BJ (cell line): ENCODE measurements around the gene TBL2. TPM values are rescaled to one million over a fixed set of nuclear protein-coding genes. Genes with fewer than 3 reads are reported as not detected.

Experiments used
- CTCF ChIA-PET: fragments of 350-600 bp; formaldehyde crosslinking; extraction: SDS; loops from one replicate; lab custom pipeline; 2021; ENCODE audit warnings: antibody characterized with exemption, inconsistent platforms; lab: Yijun Ruan, JAX
- POLR2A ChIA-PET: fragments of 300-600 bp; sonication (Branson Sonifier 250); formaldehyde crosslinking; extraction: SDS; loops from one replicate; lab custom pipeline; 2021; ENCODE audit warnings: antibody characterized with exemption; lab: Charles Lee
- DNase-seq: peaks from one replicate; pipeline ENCODE4 v3.0.0-alpha.2; 2011; ENCODE audit warnings: low read depth
- H3K27me3 ChIP-seq: 2 replicates; pipeline ENCODE4 v1.6.0; 2011; ENCODE audit warnings: low read length; ENCODE audit not compliant: control insufficient read depth, insufficient read depth
- H3K36me3 ChIP-seq: 2 replicates; pipeline ENCODE4 v1.5.1; 2011; ENCODE audit warnings: low read length; ENCODE audit not compliant: control insufficient read depth, insufficient read depth
- H3K4me3 ChIP-seq: 2 replicates; pipeline ENCODE4 v1.5.1; 2011; ENCODE audit warnings: low read depth, mild to moderate bottlenecking, control low read depth, low read length
- polyA minus RNA-seq: library from RNA; depleted of rRNA, polyadenylated mRNA; stranded (reverse); fragments of >200 nt; gene quantifications from 2 replicates; pipeline ENCODE4 v1.2.3, GENCODE V29; 2011; rRNA and poly(A)+ RNA removed
- polyA plus RNA-seq: library from polyadenylated mRNA; depleted of rRNA; stranded (reverse); fragments of >200 nt; gene quantifications from 2 replicates; pipeline ENCODE4 v1.2.3, GENCODE V29; 2011; rRNA removed
- TF ChIP-seq, protein P1 (sequence below): IDR thresholded peaks from 2 replicates; pipeline ENCODE4 v1.5.1; 2011; ENCODE audit warnings: low read depth, mild to moderate bottlenecking, control low read depth, inconsistent platforms, low read length, moderate library complexity; ENCODE audit not compliant: insufficient read depth

Gene TBL2
- 40.6 and 63.7 TPM in 2 replicates for polyA plus RNA-seq
- 75.3 and 123 TPM in 2 replicates for polyA minus RNA-seq

GRCh38 chr7:73578342-73579128 lies at the start of gene TBL2:
TSS of gene TBL2 (minus strand) at chr7:73578579. CDS start at chr7:73578549, 30 bp downstream.
- no peaks in the 10 kb centered on the region for H3K27me3 ChIP-seq
- TF ChIP-seq, protein P1, sequence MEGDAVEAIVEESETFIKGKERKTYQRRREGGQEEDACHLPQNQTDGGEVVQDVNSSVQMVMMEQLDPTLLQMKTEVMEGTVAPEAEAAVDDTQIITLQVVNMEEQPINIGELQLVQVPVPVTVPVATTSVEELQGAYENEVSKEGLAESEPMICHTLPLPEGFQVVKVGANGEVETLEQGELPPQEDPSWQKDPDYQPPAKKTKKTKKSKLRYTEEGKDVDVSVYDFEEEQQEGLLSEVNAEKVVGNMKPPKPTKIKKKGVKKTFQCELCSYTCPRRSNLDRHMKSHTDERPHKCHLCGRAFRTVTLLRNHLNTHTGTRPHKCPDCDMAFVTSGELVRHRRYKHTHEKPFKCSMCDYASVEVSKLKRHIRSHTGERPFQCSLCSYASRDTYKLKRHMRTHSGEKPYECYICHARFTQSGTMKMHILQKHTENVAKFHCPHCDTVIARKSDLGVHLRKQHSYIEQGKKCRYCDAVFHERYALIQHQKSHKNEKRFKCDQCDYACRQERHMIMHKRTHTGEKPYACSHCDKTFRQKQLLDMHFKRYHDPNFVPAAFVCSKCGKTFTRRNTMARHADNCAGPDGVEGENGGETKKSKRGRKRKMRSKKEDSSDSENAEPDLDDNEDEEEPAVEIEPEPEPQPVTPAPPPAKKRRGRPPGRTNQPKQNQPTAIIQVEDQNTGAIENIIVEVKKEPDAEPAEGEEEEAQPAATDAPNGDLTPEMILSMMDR: peak; percentile 38; the same call in 1 of the 2 replicates
- H3K4me3 ChIP-seq: peak within 1 kb of the TSS; percentile 90
- DNase-seq: peak; percentile 88
- POLR2A ChIA-PET: interaction anchor here (1.0 kb wide), 1 partner anchor 18 kb away, joined by 12 read pairs; no protein-coding TSS in a partner anchor
- peaks cover 8% of the 10 kb centered on the region for H3K36me3 ChIP-seq
- CTCF ChIA-PET: interaction anchor here (0.8 to 1.9 kb wide), 4 partner anchors 28 to 147 kb away, joined by 3 to 5 read pairs (median 3); no protein-coding TSS in a partner anchor

DNA sequence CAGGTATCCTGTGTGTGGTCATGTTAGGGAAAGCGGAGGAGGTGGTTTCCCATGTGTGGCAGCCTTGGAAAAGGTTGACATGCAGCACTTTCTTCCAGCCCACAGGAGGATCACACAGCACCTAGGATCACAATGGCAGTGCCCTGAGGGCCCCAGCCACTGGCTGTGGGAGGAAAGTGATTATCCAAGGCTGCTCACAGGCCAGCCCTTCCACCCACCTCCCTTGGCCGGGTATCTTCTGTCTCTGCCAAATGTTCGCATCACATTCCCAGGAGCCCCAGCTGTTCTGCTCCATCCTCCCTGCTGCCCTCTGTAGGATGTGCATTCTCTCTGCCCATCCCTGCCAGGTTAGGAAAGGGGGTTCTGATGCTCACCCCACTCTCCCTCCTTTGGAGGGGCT lies 48.4 kb upstream of the TBL2 start:
- POLR2A ChIA-PET: no interaction called here
- no peak for DNase-seq
- TF ChIP-seq, protein P1: peak; percentile 28
- Histone ChIP-seq H3K4me3 (no peak overlapping the region), H3K36me3 (no peaks in the 10 kb centered on the region), H3K27me3 (peaks cover 39% of the 10 kb centered on the region)
- CTCF ChIA-PET: interaction anchor here (1.1 to 2.1 kb wide), 2 partner anchors 20 to 99 kb away, joined by 3 to 11 read pairs; no protein-coding TSS in a partner anchor

- no peak for DNase-seq
- TF ChIP-seq, protein P1: no peak
- Histone ChIP-seq H3K4me3 (no peak overlapping the region), H3K27me3 (peaks cover 39% of the 10 kb centered on the region), H3K36me3 (no peaks in the 10 kb centered on the region)
- POLR2A ChIA-PET: no interaction called here
- CTCF ChIA-PET: interaction anchor here (1.0 to 1.4 kb wide), 3 partner anchors 9 to 100 kb away, joined by 3 to 7 read pairs (median 3); no protein-coding TSS in a partner anchor
Measured at GRCh38 chr7:73625276-73625675, 46.9 kb upstream of the TBL2 start.

DNA sequence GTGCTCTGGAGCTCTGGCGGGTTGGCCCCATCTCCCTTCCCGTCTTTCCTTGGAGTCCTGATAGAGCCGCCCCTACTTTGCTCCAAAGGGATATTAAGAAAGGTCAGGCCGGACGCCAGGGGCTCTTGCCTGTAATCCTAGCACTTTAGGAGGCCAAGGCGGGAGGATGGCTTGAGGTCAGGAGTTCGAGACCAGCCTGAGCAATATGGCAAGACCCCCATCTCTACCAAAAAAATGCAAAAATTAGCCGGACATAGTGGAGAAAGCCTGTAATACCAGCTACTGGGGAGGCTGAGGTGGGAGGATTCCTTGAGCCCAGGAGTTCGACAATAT lies 46.3 kb upstream of the TBL2 start:
- ChIA-PET POLR2A (no interaction called here), CTCF (interaction anchor here (1.0 to 1.4 kb wide), 3 partner anchors 9 to 100 kb away, joined by 3 to 7 read pairs (median 3); partner anchors contain the start of gene VPS37D)
- DNase-seq: no peak
- Histone ChIP-seq H3K4me3 (no peak overlapping the region), H3K27me3 (peaks cover 39% of the 10 kb centered on the region), H3K36me3 (no peaks in the 10 kb centered on the region)
- TF ChIP-seq, protein P1: no peak

DNA sequence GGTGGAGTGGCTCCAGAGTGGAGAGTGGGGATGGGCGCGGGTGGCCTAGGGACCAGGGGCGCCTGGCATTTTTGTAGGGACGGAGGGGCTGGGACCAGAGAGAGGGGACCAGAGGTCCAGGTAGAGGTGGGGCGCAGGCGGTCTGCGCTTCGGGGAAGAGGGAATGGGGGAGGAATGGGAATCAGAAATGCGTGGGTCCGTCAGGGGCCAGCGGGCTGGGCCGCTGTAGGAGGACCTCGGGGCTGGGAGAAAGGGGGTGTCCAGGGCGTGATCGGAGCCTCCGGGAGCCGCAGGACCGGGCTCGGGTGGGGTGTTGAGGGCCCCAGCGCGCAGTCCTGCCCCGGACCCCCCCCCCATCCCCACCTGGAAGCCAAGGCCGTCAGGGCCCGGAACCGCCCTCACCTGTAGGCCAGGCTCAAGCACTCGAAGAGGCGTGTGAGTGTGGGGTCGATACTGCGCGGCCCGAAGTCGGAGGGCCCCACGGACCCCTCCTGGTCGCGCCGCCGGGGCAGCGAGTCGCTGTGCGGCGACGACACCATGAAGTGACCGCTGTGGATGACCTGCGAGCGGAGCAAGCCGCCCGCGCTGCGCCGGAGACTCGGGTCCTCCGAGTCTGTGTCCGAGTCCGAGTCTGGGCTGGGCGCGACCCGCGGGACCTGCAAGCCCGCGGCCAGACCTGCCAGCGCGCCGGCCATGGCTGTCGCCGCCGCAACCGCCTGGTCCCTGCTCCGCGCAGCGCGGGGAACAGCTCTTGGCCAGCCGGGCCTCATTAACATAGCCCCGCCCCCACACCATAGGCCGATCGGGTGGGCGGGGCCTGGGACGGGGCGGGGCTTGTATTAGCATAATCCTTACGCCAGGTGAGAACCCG lies 45.7 kb upstream of the TBL2 start, which contains the start of gene MLXIPL:
Gene MLXIPL (minus strand): TSS at position 725 of the 871 bp plus-strand sequence. CDS start 30 bp downstream, at position 695.
- peaks cover 39% of the 10 kb centered on the region for H3K27me3 ChIP-seq
- DNase-seq: no peak
- CTCF ChIA-PET: interaction anchor here (1.0 to 1.4 kb wide), 3 partner anchors 8 to 101 kb away, joined by 3 to 7 read pairs (median 3); partner anchors contain the start of gene VPS37D

More for the DNA sequence above, 45.7 kb upstream of the TBL2 start, which contains the start of gene MLXIPL:
- POLR2A ChIA-PET: no interaction called here
- TF ChIP-seq, protein P1: no peak
- Histone ChIP-seq H3K4me3 (peak within 1 kb of the TSS; percentile 3), H3K36me3 (no peaks in the 10 kb centered on the region)
